GM21360 (cell line): Measurements from ENCODE around the gene FYCO1.
A peak's percentile ranks its signal among the peaks of the same experiment; 100 is the strongest.
"Not testable (repeated sequence)": the region's sequence is repeated elsewhere in the genome, so short reads cannot be mapped to it uniquely, and the experiment has no call there.

Experiments used
- ATAC-seq: cut with Tn5 transposase; IDR thresholded peaks from one replicate; pipeline ENCODE4 v1.9.1; 2021; ENCODE audit warnings: mild to moderate bottlenecking, moderate library complexity; ENCODE audit not compliant: unreplicated experiment

The FYCO1 gene

GRCh38 chr3:45995236-45996192 is at the start of gene FYCO1:
Gene FYCO1, minus strand, starts transcription at chr3:45995824. Its CDS starts 10,914 bp downstream, at chr3:45984910.
- peak; percentile 82 for ATAC-seq

DNA sequence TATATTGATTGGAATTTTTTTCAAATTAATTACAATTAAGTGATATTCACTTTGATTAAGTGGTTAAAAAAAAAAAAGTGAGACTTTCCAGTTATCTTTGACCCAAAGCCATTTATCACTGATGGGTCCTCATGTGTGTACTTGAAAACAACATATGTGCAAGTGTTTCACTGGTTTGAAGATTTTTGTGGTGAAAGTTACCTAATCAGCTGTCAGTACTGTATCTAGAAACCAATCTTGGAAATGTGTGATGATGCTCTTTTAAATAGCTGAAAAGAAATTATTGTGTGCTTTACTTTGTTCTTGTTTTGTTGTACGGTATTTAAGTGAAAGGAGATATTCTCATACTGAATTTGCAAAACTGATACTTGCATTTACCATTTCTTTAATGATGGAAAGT is 43.3 kb upstream of the FYCO1 start:
- ATAC-seq, result no peak

GRCh38 chr3:46038071-46038470 is 42.4 kb upstream of the FYCO1 start:
- ATAC-seq, result not testable (repeated sequence)

DNA sequence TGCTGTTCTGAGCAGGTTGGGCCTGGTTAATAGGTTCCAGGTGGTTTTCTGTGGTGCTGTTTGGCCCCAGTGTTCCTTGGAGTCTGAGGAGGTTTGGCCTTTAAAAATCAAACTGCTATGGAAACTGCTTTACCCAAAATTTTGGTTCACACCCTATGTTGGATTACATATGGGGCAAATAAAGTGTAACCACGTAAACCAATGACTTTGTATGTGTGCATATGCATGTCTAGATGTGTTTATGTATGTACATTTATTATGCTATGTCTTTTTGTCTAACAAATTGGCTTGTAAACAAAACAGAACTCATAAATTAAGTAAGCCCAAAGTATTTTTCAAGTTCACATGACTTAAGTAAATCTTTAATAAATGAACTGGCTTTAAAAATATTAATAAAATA is 40.6 kb upstream of the FYCO1 start:
- ATAC-seq, result no peak

DNA sequence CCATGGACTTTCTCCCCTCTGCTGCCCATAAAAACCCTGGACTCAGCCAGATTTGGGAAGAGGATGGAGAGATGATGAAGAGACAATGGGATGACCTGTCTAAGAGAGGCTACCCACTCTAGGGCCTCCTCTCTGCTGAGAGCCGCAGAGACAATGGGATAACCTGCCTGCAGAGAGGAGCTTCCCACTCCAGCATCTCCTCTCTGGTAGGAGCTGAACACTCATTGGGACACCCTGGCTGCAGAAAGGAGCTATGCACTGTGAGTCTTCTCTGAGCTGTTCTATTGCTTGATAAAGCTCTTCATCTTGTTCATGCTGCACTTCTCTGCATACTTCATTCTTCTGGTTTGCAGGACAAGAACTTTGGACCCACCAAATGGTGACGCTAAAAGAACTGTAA is 36.1 kb upstream of the FYCO1 start:
- no peak for ATAC-seq

GRCh38 chr3:46031269-46031668 is 35.6 kb upstream of the FYCO1 start:
- ATAC-seq, result no peak

- no peak for ATAC-seq
Measured at GRCh38 chr3:46030626-46031025, 35.0 kb upstream of the FYCO1 start.

GRCh38 chr3:46029953-46030543 is 34.4 kb upstream of the FYCO1 start:
- ATAC-seq, result no peak

- ATAC-seq, result no peak
Measured at GRCh38 chr3:46027736-46028397, 32.2 kb upstream of the FYCO1 start.

DNA sequence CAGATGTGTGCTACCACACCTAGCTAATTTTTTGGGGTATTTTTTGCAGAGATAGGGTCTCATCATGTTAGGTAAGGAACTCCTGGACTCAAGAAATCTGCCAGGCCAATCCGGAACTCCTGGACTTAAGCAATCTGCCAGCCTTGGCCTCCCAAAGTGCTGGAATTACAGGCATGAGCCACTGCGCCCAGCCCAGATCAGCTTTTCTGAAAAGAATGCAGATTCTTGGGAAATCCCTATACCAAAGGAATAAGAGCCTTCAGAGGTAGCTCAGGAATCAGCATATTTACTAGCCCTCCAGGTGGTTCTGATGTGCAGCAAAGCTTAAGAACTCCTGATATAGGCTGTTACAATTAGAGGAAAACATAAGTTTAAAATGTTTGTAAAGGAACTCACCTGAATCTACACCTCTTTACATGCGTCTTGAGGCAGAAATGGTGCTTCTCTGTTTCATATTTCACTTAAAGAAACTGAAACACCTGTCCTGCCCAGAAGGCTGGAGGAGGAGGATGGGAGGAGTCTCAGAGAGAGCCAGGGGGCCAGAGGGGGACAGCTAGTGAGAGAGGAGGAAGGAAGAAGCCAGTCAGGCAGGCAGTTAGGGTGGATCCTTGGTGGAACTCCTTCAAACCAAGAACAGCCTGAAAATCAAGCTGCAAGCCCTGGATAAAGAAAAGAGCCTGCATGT is 31.5 kb upstream of the FYCO1 start, which contains the start of gene XCR1:
Gene XCR1, minus strand, starts transcription at position 463 of the 685 bp plus-strand sequence. CDS start 5,536 bp downstream, outside the sequence.
- ATAC-seq, result no peak

DNA sequence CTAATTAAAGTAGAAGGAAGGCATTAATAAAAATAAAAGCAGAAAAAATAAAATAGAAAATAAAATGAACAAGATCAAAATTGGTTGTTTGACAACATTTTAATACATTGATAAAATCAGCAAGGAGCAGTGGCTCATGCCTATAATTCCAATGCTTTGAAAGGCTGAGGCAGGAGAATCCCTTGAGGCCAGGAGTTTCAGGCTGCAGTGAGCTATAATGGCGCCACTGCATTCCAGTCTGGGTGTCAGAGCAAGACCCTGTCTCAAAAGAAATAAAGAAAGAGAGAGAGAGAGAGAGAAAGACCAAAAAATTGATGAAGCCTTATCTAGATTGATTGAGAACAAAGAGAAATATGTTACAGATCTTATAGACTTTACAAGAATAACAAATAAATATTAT is 29.5 kb upstream of the FYCO1 start:
- no peak for ATAC-seq

DNA sequence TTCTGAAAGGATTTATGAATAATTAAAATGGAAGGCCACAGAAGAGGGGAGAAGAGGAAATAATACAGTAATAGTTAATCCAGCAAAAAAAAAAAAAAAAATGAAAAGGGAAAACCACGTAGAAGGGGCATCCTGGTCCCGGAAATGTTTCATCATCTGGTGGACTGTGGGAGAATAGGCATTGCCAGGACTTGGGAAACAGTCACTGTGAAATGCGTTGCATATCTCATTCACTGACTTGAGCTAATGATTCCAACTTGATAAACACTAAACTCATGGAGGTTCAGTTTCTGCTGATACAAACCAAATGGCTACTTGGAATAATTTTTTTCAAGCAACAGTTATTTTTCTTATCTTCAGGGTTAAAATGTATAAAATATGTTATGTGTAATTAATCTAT is 28.5 kb upstream of the FYCO1 start:
- ATAC-seq, result no peak

DNA sequence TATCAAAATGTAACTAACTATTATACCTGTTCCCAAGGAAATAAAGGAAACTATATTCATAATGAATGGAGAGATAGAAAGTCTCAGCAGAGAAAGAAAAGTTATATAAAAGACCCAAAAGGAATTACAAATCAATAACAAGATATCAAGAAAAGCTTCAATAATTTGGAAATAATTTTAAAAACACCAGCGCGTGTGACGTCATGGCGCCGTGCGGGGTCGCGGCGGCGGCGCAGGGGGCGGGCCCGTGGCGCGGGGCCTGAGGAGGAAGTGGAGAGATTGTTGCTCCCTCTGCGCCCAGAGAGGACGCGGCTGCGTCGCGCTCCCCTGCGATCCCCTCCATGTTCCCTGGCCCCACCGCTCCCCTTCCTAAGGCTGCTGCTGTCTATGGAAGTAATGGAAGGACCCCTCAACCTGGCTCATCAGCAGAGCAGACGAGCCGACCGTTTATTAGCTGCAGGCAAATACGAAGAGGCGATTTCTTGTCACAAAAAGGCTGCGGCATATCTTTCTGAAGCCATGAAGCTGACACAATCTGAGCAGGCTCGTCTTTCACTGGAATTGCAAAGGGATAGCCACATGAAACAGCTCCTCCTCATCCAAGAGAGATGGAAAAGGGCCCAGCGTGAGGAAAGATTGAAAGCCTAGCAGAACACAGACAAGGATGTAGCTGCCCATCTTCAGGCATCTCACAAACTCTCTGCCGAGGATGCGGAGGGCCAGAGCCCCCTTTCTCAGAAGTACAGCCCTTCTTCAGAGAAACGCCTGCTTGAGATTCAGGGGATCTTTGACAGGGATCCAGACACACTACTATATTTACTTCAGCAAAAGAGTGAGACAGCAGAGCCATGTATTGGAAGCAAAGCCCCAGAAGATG is 27.5 kb upstream of the FYCO1 start:
- ATAC-seq, result no peak

DNA sequence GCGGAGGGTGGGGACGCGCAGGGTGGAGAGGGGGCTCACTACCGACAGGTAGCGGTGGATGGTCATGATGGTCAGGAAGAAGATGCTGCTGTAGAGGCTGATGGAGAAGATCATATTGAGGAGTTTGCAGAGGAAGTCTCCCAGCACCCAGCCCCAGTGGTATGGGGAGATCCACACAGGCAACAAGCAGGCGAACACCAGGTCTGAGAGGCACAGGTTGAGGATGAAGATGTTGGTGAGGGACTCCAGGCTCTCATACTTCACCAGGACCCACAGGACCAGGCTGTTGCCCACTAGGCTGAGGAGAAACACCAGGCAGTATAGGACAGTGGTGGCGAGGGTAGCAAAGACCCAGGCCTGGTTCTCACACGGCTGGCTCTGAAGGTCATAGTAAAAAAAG is 25.9 kb upstream of the FYCO1 start:
- ATAC-seq, result no peak

DNA sequence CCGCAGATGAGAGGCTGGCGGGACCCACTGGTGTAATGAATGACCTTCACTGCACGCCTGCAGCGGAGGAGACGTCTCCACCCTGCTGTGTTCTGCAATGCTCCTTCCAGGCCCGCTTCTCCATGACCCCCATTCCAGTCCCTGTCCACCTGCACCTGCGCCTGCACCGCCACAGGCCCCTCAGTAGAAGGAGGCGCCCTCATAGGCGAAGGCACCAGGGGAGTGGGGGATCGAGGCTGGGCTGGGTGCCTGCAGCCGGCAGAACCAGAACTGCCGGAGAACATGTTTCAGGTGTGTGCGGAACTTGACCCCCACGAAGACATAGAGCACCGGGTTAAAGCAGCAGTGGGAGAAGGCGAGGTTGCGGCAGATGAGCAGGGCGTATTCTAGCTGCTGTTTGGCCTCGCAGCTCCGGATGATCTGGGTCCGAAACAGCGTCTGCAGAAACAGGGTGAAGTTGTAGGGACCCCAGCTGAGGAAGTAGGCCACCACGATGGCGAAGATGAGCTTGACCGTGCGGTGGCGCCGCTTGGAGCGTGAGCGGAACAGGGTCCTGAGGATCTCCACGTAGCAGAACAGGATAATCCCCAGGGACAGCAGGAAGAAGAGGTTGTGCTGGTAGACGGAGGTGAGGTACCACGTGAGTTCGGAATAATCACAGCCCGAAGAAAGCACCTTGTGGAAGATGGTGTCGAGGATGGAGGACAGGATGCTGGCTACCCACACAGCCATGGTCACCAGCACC is 25.3 kb upstream of the FYCO1 start:
- ATAC-seq, result no peak

DNA sequence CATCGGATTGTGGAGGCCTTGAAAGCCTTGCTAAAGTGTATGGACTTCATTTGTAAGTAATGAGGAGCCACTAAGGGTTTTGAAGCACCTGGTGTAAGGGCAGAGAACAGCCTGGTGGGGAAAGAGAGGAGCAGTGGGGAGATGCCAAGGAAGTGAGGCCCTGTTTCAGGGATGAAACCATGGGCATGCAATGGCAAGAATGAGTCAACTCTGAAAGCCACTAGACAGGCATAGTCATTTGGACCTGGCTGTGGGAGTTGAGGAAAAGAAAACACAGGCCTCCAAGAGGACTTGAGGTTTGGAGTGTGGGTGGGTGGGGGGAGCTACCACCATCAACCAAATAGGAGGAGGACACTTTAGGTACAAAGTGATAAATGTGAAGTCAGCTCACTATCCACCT is 24.1 kb upstream of the FYCO1 start:
- no peak for ATAC-seq

DNA sequence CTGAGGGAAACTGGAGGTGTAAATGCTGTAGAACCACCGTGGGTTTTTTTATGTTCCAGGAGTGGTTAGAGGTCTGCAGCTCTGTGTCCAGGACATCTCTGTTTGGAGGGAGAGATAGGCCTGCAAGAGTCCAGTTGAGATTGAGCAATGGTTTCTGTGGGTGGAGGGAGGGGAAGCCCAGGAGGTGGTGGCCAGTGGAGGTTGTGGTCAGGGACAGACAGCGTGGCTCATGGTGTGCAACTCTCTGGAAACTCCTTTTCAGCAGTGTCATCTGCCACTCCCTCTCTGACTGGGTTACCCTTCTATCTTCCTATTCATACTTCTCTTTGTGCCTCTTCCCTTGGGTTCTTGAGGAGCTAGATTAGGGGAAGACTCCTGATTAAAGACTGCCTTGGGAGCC is 22.1 kb upstream of the FYCO1 start:
- ATAC-seq, result no peak

- ATAC-seq, result no peak
Measured at GRCh38 chr3:46013316-46014094, 17.9 kb upstream of the FYCO1 start.

- ATAC-seq, result no peak
Measured at GRCh38 chr3:46012246-46012645, 16.6 kb upstream of the FYCO1 start.
